Ishikawa (cell line): Measurements from ENCODE around the gene CCDC186.

ENCODE experiments used
- CEBPB ChIP-seq: IDR thresholded peaks from 2 replicates; pipeline ENCODE4 v1.6.1; 2012
- EGR1 ChIP-seq: IDR thresholded peaks from 2 replicates; pipeline ENCODE4 v1.6.1; 2012
- EP300 ChIP-seq: IDR thresholded peaks from 2 replicates; pipeline ENCODE4 v1.6.1; 2012; ENCODE audit warnings: borderline replicate concordance
- FOXM1 ChIP-seq: IDR thresholded peaks from 2 replicates; pipeline ENCODE4 v1.6.1; 2012; ENCODE audit warnings: low read depth, borderline replicate concordance
- MAX ChIP-seq: IDR thresholded peaks from 2 replicates; pipeline ENCODE4 v1.6.1; 2012
- NFIC ChIP-seq: IDR thresholded peaks from 2 replicates; pipeline ENCODE4 v1.6.1; 2012
- RAD21 ChIP-seq: IDR thresholded peaks from 2 replicates; pipeline ENCODE4 v1.6.1; 2012; ENCODE audit warnings: low read depth
- REST ChIP-seq: IDR thresholded peaks from 2 replicates; pipeline ENCODE4 v1.6.1; 2012; ENCODE audit warnings: low read depth, mild to moderate bottlenecking
- TAF1 ChIP-seq: IDR thresholded peaks from 2 replicates; pipeline ENCODE4 v1.6.1; 2012; ENCODE audit warnings: low read depth, mild to moderate bottlenecking
- TCF12 ChIP-seq: IDR thresholded peaks from 2 replicates; pipeline ENCODE4 v1.6.1; 2012; ENCODE audit warnings: low read depth
- TEAD4 ChIP-seq: IDR thresholded peaks from 2 replicates; pipeline ENCODE4 v1.6.1; 2012
- USF1 ChIP-seq: IDR thresholded peaks from 2 replicates; pipeline ENCODE4 v1.6.1; 2012
- YY1 ChIP-seq: IDR thresholded peaks from 2 replicates; pipeline ENCODE4 v1.6.1; 2012; ENCODE audit warnings: low read depth
- ZBTB7A ChIP-seq: IDR thresholded peaks from 2 replicates; pipeline ENCODE4 v1.6.1; 2012; ENCODE audit warnings: low read depth

- TF ChIP-seq NFIC (no peak), MAX (no peak), EP300 (no peak), YY1 (no peak), FOXM1 (no peak), REST (no peak), USF1 (no peak), CEBPB (no peak), TAF1 (no peak), RAD21 (no peak), EGR1 (no peak), ZBTB7A (no peak), TCF12 (no peak), TEAD4 (no peak)
These were observed 14.0 kb upstream of the CCDC186 start for GRCh38 chr10:114188001-114188400.
